HG03108 (cell line): ENCODE results near the gene PRR22.
A peak's percentile ranks its signal among the peaks of the same experiment; 100 is the strongest.

Experiments used
- ATAC-seq: cut with Tn5 transposase; IDR thresholded peaks from one replicate; pipeline ENCODE4 v1.9.1; 2021; ENCODE audit warnings: moderate library complexity; ENCODE audit not compliant: unreplicated experiment

Gene PRR22

DNA sequence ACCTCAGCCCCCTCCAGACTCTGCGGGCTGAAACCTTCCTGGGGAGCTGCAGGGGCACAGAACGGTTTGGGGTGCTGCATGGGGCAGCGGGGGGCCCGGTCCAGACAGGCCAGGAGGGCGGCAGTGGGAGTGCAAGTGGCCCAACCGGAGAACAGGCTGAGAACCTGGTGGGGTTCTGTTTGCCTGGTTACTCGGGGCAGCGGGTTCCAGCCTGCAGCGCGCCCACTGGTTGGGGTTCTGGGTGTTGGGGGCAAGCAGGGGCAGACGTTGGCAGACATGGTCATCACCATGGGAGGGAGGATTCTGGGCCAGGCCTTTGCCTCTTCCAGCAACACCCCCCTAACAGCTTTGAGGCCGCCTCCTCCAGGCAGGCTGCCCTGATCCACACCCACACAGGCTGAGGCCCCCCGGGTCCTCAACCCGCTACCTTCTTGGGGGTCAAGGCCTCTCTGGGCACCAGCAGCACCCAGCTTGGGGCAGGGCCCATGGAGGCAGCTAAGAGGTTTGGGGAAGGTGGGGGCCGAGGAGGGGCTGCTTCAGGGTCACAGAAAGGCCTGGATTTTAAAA, at the start of gene PRR22:
TSS of gene PRR22 (minus strand) at position 166 of the 567 bp plus-strand sequence. CDS start at position 80, 86 bp downstream.
- ATAC-seq: no peak

DNA sequence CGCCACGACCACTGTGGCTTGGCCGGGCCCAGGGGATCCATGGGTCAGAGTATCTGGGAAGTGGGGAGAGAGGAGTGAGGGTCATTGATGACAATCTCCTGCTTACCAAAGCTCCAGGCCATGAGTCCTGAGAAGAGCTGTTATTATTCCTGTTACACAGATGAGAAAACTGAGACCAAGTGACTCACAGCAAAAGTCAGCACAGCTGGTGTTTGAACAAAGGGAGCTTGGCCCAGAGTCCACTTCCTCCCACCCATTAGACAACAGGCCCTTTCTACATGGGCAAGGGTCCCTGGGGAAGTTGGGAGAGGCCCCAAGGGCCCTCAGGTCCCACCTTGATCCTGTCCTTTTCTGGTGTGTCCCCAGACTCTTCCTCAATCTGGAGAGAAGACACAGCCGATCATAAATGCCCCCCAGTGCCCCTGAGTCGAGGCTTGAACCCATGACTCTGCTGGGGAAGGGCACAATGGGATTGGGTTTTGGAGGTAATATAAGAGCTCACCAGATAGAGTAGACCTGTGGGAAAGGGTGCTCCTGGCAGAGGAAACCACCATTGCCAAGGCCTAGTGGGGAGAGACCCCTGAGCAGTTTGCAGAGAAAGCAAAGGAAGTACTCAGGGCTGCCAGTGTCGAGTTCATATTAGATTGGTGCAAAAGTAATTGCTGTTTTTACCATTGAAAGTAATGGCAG, 48.1 kb upstream of the PRR22 start:
- no peak for ATAC-seq

DNA sequence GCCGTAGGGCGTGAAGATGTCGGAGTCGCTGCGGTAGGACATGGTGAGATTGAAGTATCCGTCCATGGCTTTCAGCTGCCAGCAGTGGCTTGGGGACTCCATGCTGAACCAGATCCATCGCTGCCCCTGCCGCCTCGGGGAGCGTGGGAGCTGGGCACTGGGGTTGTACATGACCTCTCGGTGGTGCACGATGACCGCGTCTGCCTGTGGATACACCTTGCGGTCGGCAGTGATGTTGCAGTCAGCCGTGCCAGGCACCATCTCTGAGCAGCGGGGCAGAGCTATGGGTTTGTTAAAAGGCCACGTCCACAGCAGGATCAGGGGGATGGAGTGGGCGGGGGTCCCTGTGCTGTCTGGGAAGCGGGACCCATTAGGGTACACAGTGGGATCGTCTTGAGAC, 47.5 kb upstream of the PRR22 start:
- no peak for ATAC-seq

DNA sequence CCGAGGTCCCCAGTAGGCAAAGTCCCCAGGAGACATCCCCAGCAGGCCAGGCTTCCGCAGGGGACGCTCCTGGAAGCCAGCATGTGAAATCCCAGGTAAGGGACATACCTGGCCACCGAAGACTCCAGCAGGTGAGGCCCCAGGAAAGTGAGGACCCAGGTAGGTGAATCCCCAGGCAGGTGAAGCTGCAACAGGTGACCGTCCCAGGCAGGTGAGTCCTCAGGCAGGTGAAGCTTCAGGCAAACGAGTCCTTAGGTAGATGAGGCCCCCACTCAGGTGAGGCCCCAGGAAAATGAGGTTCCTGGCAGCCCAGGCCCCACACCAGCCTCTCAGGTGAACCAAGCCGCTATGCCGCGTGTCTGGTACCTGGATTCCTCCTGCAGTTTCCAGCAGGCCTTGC, 46.6 kb upstream of the PRR22 start:
- no peak for ATAC-seq

DNA sequence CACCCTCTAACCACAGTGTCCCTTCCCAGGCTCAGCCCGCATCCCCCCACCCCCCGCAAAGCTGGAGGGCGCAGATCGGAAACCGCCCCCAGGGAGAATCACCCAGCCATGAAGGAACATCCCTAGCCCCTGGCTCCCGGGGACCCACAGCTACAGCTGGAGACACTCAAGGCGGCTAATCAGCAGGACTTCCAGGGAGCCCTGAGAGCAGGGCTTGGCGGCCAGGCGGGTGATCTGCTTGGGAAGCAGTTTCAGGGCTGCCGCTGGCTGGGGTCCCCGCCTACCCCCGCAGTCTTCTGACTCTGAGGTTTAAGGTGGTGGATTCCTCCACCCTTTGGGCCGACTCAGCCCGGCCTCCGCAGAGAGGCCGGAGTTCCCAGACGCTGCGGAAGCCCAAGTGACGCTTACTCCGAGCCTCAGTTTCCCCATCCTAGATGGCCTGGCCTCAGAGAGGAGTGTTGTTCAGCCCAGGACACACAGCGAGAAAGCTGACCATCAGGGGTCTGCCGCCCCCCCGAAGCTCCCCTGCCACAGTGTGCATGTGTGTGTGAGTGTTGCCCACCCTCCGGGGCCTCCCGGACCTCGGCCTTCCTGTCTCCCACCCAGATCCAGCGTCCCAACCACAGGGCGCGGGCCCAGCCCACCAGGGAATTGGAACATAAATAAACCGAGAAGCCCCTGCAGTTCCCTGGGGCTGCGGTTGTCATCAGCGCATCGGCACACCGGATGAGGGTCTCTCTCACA, 45.2 kb upstream of the PRR22 start:
- no peak for ATAC-seq

- no peak for ATAC-seq
These were observed 44.4 kb upstream of the PRR22 start for GRCh38 chr19:5828661-5829566.

DNA sequence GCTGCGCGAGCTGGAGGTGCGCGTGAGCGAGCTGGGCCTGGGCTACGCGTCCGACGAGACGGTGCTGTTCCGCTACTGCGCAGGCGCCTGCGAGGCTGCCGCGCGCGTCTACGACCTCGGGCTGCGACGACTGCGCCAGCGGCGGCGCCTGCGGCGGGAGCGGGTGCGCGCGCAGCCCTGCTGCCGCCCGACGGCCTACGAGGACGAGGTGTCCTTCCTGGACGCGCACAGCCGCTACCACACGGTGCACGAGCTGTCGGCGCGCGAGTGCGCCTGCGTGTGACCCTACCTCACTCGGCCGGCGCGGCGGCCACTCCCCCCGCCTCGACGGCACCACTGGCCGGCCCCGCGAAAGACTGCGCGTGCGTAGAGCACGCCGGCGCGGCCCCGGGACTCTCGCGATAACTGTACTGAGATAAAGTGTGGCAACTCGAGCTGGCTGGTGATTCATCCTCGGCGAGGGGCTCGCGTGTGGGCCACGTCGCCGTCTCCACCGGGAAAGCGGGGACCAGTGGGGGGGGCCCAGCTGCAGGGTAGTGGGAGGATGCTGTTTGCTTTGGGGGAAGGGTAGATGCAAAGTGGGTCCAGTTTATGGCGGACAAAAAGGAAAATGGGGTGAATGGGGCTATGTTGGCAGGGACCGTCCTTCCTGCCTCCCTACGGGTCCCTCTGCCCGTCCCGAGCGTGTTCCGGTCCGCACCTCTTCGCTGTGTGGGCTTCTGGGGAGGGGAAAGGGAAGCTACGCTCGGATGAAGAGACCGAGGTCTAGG, 43.5 kb upstream of the PRR22 start:
- ATAC-seq: peak; percentile 67

DNA sequence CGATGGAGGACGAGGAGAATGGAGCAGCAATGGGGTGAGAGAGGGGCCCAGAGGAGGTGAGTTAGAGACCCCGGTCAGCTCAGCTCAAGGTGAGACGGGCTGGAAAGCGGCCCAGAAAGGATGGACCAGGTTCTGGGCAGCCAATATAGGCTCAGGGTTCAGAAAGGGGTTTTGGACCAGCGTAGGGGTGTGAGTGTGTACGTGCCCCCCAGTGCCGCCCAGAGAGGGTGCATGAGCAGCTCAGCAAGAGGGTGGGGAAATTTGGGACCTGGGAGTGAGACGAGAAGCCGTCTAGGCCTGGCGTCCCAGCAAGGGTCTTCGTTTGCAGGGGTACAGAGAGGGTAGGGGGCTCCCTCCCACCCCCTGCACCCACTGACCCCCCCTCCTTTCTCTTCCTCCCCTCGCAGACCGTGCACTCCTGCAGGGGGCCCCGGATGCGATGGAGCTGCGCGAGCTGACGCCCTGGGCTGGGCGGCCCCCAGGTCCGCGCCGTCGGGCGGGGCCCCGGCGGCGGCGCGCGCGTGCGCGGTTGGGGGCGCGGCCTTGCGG, 42.9 kb upstream of the PRR22 start:
- no peak for ATAC-seq

DNA sequence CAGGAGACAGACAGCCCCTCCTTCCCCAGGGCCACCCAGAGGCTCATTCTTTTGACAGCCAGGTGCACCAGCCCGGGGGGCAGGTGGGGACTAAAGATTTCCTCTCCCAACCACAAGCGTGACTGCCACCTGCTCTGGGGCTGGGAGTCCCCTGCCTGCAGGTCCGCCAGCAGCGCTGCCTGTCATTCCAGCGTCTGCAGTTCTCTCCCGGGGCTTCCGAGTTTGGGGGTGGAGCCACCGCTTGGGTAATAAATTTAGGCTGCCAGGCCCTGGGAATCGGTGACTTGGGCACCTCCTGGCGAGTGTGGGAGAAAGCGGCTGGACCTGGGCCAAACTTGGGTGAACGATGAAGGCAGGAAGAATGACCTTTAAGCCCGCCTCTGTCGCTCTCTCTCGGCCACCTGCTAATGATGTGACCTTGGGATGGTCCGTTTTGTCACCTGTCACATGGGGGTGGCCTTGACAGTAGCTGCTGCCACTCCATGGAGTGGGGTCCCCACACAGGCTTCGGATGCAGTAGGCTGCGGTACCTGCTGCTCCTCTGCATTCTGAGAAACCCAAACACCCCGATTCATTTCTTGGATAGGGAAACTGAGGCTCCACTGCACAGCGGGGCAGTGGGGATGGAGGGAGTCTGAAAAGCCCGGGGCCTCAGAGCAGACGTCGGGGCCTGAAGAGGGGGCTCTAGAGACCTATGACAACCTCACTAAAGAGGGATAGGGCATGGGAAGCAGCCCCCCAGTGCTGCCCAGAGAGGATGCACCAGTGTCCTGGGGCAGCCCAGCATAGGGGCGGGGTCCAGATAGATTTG, 42.2 kb upstream of the PRR22 start:
- no peak for ATAC-seq

GRCh38 chr19:5825178-5825577, 40.6 kb upstream of the PRR22 start:
- no peak for ATAC-seq

DNA sequence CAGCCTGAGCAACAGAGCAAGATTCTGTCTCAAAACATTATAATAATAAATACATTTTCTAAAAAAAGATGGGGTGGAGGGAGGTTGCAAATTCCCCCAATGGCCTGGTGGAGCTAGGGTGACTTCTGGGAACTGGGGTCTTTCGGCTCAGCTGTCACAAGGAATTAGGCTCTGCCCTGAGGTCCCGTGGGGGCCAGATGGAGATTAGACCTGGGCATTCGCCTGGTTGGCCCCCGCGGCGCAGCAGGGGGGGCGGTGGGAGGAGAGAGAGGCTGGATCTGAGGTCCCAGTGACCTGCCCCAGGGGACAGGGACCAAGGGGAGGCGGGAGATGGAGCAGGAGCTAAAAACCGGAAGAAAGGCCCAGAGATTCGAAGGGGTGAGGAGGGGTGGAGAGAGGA, 40.2 kb upstream of the PRR22 start:
- no peak for ATAC-seq

- ATAC-seq: no peak
These were observed 39.2 kb upstream of the PRR22 start for GRCh38 chr19:5823579-5824281.

- ATAC-seq: no peak
These were observed 37.8 kb upstream of the PRR22 start for GRCh38 chr19:5822181-5822844.

GRCh38 chr19:5821521-5822180, 37.1 kb upstream of the PRR22 start:
- no peak for ATAC-seq

- no peak for ATAC-seq
These were observed 36.2 kb upstream of the PRR22 start for GRCh38 chr19:5820785-5821184.

- no peak for ATAC-seq
These were observed 34.0 kb upstream of the PRR22 start for GRCh38 chr19:5818594-5818993.

DNA sequence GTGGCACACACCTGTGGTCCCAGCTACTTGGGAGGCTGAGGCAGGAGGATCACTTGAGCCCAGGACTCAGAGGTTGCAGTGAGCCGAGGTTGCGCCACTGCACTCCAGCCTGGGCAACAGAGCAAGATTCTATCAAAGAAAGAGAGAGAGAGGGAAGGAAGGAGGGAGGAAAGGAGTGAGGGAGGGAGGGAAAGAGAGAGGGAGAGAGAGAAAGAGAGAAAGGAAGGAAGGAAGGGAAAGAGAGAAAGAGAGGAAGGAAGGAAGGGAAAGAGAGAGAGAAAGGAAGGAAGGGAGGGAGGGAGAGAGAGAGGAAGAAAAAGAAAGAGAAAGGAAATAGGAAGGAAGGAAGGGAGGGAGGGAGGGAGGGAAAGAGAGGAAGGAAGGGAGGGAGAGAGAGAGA, 32.7 kb upstream of the PRR22 start:
- no peak for ATAC-seq

DNA sequence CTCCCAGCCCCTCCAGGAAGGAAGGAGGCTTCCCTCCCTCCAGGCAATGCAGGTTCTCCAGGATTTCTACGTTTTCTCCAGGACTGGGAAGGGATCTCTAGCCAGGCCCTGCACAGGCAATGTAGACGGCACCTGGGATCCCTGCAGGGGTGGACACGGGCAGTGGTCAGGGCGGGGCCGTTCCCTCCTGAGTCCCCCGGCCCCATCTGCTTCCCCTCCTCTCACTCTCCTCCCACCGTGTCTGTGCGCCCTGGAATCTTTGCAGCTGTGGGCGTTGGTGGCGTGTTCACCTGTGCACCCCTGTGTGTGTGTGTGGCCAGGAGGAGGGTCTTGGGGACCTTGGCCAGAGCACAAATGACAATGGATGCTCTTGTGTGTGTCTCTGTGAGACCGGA, 30.3 kb upstream of the PRR22 start:
- no peak for ATAC-seq
